Measurements from ENCODE around the gene NF1. TPM values are rescaled to one million over a fixed set of nuclear protein-coding genes. Genes with fewer than 3 reads are reported as not detected.

Gene NF1
- total RNA-seq, 1 donor from 2014 or later, result 82.5 TPM

DNA sequence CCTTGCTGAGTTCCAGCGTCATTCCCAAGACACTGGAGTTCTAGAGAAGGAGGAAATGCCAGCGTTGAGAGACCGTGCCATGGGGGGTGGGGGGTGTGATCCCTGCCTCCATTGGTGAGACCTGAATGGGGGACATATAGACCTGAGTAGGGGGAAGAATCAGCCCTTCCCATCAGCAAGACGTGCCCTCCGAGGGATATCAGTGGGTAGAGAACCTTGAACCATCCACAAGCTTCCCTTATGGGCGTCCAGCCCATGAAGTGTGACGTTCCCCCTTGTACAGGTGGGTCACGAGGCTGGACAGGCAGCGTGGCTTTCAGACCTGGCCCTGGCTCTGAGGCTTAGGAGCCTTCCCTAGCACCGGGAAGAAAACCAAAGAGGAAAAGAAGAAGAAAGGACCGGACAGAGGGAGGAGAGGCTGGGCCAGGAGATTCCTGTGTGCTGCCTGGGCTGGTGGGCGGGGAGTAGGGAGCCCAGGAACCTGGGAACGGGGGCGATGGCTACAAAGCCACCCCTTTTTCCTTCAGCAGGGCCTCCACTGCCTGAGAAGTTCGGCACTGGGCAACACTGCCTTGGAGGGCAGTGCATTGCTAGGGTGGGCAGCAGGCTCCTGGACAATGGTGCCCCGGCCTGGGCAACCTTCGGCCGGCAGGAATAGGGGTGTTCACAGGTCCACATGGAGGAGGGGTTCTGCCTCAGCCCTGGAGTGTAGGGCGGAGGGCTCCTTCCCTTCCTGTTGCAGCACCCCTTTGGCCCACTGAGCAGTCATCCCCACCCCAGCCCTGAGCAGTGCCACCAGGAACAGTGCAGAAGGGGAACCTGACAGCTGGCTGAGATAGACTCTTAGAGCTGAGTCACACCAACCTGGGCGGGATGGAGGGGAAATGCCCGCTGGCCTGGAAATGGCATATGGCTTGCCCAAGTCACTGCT is 303.9 kb downstream of the NF1 start:
- H3K27ac Mint-ChIP-seq, result no peak overlapping the region
- DNase-seq (ENCODE audit: low spot score, unreplicated experiment), result no peak
- H3K4me1 Mint-ChIP-seq (ENCODE audit: low read depth), result no peaks in the 10 kb centered on the region
- H3K27me3 Mint-ChIP-seq, result peaks cover 44% of the 10 kb centered on the region
- H3K4me3 Mint-ChIP-seq (ENCODE audit: low read depth), result no peak overlapping the region
- H3K36me3 Mint-ChIP-seq (ENCODE audit: insufficient read depth), result no peaks in the 10 kb centered on the region
- TF ChIP-seq, protein P1, sequence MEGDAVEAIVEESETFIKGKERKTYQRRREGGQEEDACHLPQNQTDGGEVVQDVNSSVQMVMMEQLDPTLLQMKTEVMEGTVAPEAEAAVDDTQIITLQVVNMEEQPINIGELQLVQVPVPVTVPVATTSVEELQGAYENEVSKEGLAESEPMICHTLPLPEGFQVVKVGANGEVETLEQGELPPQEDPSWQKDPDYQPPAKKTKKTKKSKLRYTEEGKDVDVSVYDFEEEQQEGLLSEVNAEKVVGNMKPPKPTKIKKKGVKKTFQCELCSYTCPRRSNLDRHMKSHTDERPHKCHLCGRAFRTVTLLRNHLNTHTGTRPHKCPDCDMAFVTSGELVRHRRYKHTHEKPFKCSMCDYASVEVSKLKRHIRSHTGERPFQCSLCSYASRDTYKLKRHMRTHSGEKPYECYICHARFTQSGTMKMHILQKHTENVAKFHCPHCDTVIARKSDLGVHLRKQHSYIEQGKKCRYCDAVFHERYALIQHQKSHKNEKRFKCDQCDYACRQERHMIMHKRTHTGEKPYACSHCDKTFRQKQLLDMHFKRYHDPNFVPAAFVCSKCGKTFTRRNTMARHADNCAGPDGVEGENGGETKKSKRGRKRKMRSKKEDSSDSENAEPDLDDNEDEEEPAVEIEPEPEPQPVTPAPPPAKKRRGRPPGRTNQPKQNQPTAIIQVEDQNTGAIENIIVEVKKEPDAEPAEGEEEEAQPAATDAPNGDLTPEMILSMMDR (IDR thresholded peaks at IDR 0.05; ENCODE audit: unreplicated experiment), result no peak
- H3K9me3 Mint-ChIP-seq (ENCODE audit: low read depth), result no peaks in the 10 kb centered on the region

DNA sequence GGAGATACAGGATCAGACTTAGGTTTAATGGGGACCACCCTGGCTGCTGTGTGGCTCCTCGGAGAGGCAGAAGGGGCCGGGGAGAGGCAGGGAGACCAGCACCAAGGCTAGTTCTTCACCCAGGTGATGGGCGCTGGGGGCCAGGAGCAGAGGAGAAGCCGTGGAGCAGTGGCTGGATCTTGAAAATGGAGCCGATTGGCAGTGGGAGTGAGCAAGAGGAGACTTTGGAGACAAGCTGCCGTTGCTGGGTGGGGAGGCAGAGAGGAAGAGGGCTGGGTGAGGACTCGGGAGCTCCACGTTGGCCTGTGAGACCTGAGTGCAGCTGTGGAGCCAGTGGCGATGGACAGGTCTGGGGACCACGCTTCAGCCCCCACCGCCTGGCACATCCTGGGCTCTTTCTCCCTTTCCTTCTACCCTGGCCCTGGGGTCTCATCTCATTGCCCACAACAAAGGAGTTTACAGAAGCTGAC is 305.7 kb downstream of the NF1 start:
- TF ChIP-seq, protein P1 (IDR thresholded peaks at IDR 0.05; ENCODE audit: unreplicated experiment), result no peak
- H3K4me3 Mint-ChIP-seq (ENCODE audit: low read depth), result no peak overlapping the region
- no peaks in the 10 kb centered on the region for H3K9me3 Mint-ChIP-seq (ENCODE audit: low read depth)
- H3K4me1 Mint-ChIP-seq (ENCODE audit: low read depth), result no peaks in the 10 kb centered on the region
- H3K27me3 Mint-ChIP-seq, result peaks cover 30% of the 10 kb centered on the region
- no peak overlapping the region for H3K27ac Mint-ChIP-seq
- DNase-seq (ENCODE audit: low spot score, unreplicated experiment), result no peak
- H3K36me3 Mint-ChIP-seq (ENCODE audit: insufficient read depth), result no peaks in the 10 kb centered on the region

DNA sequence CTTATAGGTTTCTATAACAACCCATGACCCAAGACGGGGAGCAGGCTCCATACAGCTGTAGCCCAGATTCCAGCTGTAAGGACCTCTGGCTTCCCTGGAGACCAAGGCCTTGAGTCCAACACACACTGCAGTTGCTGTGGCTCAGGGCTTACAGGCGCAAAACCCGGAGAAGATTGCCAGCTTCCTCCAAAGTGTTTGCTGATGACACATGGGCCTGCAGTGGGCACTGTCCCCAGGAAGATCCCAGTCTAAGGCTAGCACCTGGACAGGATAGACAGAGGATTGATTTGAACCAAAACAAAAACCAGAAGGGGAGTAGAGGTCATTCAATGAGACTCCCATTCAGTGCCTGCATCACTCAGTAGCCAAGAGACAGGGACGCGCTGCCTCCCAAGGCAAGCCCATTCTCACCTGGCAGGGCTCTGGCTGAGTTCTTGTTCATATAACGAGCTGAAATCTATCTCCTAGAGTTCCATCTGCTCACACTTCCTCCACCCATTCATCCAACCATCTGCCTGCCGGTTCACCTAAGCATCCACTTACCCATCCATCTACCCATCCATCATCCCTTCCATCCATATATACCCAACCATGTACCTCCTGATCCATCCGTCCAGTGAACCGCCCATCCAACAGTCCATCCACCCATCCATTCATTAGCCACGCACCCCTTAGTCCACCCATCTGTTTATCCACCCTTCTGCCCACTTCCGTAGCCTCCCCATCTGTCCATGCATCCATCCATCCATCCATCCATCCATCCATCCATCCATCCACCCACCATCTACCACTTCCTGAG is 306.9 kb downstream of the NF1 start:
- Mint-ChIP-seq H3K27ac (no peak overlapping the region), H3K4me1 (ENCODE audit: low read depth) (no peaks in the 10 kb centered on the region), H3K27me3 (peaks cover 23% of the 10 kb centered on the region), H3K36me3 (ENCODE audit: insufficient read depth) (no peaks in the 10 kb centered on the region), H3K4me3 (ENCODE audit: low read depth) (no peak overlapping the region), H3K9me3 (ENCODE audit: low read depth) (no peaks in the 10 kb centered on the region)
- TF ChIP-seq, protein P1 (IDR thresholded peaks at IDR 0.05; ENCODE audit: unreplicated experiment), result no peak
- DNase-seq (ENCODE audit: low spot score, unreplicated experiment), result no peak

DNA sequence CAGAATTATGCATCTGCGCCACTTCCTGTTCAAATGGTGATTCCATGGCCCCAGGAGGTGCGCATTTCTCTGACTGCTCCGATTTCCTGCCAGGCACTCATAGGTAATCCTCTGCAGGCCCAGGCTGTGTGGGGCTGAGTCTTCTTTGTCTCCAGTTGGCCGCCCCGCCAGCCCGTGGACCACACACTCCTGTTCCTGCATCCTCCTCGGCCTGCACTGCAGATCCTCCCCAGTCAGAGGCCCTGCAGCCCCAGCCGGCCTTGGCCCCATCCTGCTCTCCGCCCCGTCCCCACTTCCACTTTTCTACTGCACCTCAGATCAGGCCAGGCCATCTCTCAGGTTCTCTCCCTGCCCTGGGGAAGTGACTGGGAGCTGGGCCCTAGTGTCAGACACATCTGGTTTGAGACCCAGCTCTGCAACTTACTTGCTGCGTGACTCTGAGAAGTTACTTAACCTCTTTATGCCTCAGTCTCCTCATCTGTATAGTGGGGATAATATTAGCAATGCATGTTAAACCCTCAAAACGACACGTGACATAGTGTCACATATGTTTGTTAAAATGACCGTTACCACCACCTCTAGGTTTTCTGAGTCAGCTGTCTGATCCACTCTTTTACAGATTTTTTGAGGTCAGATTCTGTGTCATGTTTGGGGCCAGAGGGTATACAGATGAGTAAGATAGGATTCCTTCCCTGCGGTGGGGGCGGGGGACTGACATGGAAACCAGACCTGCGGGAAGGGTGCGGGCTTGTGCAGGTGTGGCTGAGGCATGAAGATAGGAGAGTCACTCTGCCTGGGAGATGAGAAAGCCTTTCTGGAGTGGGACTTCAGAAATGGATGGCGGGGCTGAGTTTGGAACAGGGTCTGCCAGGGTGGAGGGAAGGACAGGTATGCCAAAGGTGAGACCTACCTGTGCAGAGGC is 309.5 kb downstream of the NF1 start:
- H3K4me1 Mint-ChIP-seq (ENCODE audit: low read depth), result no peaks in the 10 kb centered on the region
- H3K9me3 Mint-ChIP-seq (ENCODE audit: low read depth), result no peaks in the 10 kb centered on the region
- TF ChIP-seq, protein P1 (IDR thresholded peaks at IDR 0.05; ENCODE audit: unreplicated experiment), result no peak
- no peak overlapping the region for H3K27ac Mint-ChIP-seq
- DNase-seq (ENCODE audit: low spot score, unreplicated experiment), result no peak
- no peak overlapping the region for H3K4me3 Mint-ChIP-seq (ENCODE audit: low read depth)
- no peaks in the 10 kb centered on the region for H3K36me3 Mint-ChIP-seq (ENCODE audit: insufficient read depth)
- peaks cover 17% of the 10 kb centered on the region for H3K27me3 Mint-ChIP-seq

Data from progenitor cell of endocrine pancreas (in vitro differentiated cells).